ENCODE measurements around the gene MEMO1.

Gene MEMO1

DNA sequence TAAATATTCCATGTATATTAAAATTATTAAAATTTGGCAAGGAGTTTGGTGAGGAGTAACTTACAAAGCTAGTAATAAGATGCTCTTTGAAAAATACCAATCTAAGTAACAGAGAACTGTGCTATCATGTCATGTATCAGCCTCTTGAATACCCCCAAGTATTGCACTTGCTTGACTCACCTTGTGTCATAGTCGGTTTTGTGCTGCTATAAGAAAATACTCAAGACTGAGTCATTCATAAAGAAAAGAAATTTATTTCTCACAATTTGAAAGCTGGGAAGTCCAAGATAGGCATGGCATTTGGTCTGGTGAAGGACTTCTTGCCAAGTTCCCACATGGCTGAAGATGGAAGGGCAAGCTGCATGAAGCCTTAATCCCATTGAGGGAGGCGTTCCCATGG lies 179.2 kb downstream of the MEMO1 start:
- no peak for DNase-seq (ENCODE audit: low spot score)
- TF ChIP-seq CTCF (IDR thresholded peaks at IDR 0.05; ENCODE audit: extremely low read depth, missing control alignments): no peak

GRCh38 chr2:31828891-31829290 lies 181.9 kb downstream of the MEMO1 start:
- no peak for DNase-seq (ENCODE audit: low spot score)
- TF ChIP-seq CTCF (IDR thresholded peaks at IDR 0.05; ENCODE audit: extremely low read depth, missing control alignments): no peak

- no peak for TF ChIP-seq CTCF (IDR thresholded peaks at IDR 0.05; ENCODE audit: extremely low read depth, missing control alignments)
- DNase-seq (ENCODE audit: low spot score): no peak
Measured at GRCh38 chr2:31823558-31823957, 187.2 kb downstream of the MEMO1 start.

GRCh38 chr2:31822587-31822986 lies 188.2 kb downstream of the MEMO1 start:
- no peak for DNase-seq (ENCODE audit: low spot score)
- TF ChIP-seq CTCF (IDR thresholded peaks at IDR 0.05; ENCODE audit: extremely low read depth, missing control alignments): no peak
